GM21737 (cell line): ENCODE results near the gene GRIN1.

Experiments used
- ATAC-seq: cut with Tn5 transposase; IDR thresholded peaks from one replicate; pipeline ENCODE4 v1.9.1; 2021; ENCODE audit warnings: mild to moderate bottlenecking, moderate library complexity; ENCODE audit not compliant: unreplicated experiment

Gene GRIN1

DNA sequence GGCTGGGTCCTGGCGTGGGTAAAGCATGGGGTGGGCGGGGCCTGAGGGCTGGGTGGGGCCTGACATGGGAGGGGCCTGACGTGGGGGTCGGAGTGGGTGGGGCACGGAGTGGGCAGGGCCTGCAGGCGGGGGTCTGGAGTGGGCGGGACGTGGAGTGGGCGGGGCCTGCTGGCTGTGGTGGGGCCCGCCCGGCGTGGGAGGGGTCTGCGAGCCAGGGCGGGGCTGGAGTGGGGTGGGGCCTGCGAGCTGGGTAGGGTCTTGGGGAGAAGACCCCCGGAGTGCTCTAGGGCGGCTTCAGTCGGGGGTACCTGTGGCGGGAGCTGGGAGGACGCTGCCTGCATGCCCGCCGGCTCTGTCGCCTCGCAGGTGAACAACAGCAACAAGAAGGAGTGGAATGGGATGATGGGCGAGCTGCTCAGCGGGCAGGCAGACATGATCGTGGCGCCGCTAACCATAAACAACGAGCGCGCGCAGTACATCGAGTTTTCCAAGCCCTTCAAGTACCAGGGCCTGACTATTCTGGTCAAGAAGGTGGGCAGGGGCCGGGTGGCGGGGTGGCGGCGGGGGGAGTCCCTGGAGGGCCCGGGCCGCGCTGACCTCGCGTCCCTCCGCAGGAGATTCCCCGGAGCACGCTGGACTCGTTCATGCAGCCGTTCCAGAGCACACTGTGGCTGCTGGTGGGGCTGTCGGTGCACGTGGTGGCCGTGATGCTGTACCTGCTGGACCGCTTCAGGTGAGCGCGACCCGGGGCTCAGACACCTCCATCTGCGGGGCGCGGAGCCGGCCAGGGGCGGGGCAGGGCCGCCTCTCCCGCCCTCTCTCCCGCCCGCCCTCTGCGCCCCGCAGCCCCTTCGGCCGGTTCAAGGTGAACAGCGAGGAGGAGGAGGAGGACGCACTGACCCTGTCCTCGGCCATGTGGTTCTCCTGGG lies 22.9 kb downstream of the GRIN1 start:
- no peak for ATAC-seq

DNA sequence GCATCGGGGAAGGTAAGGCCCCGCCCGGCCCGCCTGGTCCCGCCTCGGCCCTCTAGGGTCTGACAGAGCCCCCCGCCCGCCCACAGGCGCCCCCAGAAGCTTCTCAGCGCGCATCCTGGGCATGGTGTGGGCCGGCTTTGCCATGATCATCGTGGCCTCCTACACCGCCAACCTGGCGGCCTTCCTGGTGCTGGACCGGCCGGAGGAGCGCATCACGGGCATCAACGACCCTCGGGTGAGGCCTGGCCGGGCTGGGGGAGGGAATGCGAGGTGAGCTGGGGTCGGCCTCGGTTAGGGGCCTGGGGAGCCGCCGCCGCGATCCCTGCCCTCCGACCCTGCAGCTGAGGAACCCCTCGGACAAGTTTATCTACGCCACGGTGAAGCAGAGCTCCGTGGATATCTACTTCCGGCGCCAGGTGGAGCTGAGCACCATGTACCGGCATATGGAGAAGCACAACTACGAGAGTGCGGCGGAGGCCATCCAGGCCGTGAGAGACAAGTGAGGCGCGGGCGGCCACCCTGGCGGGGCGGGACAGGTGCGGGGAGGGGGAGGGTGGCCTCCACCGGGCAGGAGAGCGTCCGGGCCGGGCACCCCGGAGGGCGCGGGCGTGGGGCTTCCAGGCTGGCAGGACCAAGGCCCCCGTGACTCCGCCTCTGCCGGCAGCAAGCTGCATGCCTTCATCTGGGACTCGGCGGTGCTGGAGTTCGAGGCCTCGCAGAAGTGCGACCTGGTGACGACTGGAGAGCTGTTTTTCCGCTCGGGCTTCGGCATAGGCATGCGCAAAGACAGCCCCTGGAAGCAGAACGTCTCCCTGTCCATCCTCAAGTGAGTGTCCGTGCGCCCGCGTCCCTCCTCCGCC lies 23.8 kb downstream of the GRIN1 start:
- ATAC-seq = no peak

DNA sequence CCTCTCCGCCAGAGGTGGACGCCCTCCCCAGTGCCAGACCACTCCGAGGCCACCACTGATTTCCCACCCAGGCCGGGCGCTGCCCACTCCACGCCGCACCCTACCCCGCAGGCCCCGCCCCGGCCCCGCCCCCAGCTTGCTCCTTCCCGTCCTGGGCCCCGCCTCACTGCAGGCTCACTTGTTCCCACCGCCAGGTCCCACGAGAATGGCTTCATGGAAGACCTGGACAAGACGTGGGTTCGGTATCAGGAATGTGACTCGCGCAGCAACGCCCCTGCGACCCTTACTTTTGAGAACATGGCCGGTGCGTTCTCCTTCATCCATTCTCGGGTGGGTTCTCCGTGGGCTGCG lies 24.4 kb downstream of the GRIN1 start:
- no peak for ATAC-seq

DNA sequence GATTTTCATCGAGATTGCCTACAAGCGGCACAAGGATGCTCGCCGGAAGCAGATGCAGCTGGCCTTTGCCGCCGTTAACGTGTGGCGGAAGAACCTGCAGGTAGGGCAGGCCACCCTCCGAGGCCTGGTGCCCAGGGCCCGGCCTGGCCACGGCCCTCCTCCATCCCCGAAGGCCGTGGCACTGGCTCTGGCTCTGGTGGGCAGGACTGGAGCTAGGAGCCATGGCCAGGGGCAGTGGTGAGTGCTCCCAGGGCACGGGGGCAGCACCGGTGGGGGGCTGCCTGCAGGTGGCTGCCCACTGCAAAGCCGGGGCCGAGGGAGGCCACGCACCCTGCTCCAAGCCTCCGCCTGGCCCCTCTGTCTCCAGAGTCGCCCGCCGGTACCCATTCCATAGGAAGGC lies 24.9 kb downstream of the GRIN1 start:
- ATAC-seq = no peak

DNA sequence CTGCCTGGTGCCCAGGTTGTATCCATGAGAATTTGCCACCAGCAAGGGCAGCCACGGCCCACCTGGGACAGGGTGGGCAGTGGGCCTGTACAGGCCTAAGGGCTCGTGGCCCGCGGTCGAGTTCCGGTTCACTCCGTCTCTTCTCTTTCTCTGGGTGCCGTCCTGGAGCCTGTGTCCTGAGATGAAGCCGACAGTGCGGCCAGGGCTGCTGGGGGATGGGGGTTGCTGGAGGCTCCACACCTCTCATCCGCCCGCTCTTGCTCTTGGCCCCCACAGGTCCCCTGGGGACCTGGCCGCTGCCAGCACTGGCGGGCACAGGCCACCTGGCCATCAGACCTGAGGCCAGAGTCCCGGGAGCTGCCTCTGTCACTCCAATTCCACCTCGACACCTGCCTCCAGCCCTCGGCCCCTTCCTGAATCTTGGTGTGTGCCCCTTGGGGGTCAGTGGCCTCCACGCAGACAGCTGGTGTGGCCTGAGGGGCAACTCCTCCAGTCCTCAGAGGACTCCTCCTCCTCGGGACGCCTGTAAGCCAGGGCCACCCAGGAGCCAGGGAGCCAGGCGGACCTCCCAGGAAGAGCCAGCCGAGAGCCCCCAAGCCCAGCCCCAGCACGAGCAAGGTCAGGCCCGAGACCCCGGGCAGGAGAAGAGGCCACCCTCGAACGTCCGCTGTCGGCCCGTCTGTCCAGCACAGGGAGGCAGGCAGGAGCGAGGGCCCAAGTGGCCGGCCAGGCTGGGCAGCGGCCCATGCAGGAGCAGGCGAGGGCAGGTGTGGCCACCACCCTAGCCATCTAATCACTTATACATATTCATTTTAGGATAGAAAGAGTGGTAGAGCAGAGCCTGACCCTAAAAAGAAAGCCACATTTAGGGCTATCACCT lies 25.7 kb downstream of the GRIN1 start:
- ATAC-seq = no peak

GRCh38 chr9:137165250-137165836 lies 26.4 kb downstream of the GRIN1 start:
- ATAC-seq = no peak

DNA sequence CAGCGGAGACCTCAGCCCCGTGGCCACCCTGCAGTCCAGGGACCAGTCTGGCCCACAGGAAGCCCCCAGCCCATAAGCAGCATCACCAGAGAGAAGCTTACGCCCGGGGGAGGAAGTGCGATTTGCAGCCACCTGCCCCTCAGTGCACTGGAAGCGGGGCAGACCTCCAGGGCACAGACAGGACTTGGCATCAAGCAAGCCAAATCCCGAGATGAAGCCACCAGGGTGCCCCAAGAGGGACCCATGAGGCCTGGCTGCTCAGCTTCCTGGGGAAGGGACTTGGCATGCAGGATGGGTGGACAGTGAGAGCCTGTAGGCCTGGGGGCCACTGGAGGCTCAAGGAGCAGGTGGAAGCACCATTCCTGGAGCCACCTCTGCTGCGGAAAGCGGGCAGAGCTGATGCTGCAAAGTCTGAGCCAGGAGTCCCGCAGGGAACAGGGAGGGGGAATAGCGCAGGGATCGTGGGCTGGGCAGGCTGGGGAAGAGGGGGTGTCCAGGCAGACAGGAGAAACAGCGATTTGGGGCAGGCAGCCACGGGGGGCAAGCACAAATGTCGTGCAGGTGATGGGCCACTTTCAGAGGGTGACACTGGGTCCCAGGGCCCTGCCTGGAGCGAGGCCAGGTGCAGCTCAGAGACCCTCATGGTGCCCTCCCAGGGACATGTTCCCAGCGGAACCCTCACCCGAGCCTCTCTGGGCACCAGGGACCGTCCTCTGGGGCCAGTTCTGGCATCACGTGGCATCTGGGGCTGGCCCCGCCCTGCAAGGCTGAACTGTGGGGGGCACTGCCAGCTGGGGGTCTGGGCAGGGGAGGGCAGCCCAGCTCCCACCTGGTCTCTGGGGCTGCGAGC lies 27.7 kb downstream of the GRIN1 start:
- no peak for ATAC-seq

- no peak for ATAC-seq
These were observed 28.4 kb downstream of the GRIN1 start for GRCh38 chr9:137167277-137167746.

- no peak for ATAC-seq
These were observed 29.0 kb downstream of the GRIN1 start for GRCh38 chr9:137167747-137168572.

GRCh38 chr9:137168573-137168903 lies 29.6 kb downstream of the GRIN1 start:
- no peak for ATAC-seq

GRCh38 chr9:137168904-137169856 lies 30.2 kb downstream of the GRIN1 start:
- no peak for ATAC-seq

DNA sequence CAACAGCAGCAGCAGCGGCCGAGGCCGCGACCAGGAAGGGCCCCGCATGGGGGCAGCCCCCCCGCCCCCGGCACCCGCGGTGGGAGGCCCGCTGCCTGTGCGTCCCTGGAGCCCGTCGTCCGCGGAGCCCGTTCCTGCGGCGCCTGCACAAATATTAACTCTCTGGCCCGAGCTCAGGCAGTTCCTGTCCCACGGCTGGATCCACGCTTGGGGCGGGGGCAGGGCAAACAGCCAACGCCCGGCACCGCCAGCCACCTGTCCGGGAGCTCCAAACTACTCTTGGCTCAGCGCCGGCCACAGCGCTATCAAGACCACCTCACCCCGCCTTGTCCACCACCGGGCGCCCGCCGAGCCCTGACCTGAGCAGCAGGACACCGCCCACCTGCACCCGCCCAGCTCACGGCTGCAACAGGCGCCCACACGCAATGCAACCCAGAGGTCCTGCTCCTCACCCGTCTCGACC lies 31.0 kb downstream of the GRIN1 start, which contains the start of gene LRRC26:
TSS of gene LRRC26 (minus strand) at position 156 of the 463 bp plus-strand sequence. CDS start at position 48, 108 bp downstream.
- ATAC-seq = no peak

DNA sequence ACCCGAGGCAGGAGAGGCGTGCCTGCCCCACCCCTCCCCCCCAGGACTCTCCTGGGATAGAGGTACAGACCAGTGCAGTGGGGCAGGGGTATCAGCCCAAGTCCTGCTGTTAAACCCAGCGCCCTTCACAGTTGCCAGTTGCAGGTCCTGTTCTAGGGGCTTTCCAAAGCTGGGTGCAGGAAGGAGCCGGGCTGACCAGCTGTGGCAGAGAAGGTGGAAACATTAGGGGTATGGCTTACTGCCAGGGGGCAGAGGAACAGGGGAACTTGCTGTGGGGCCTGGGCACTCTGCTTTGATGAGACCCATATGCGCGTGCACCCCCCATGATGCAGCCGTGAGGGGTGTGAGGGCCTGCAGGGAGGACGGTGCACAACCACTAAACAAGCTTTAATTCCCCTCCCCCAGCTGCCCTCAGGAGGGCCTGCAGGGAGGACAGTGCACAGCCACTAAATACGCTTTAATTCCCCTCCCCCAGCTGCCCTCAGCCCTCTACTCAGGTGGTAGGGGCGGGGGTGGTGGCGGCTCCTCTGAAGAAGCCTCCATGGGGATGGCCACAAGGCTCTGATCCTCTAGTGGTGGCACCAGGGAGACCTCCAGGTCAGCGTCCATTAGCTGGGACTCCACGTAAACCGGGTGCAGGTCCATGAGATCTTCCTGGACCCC lies 31.7 kb downstream of the GRIN1 start:
- ATAC-seq = no peak

DNA sequence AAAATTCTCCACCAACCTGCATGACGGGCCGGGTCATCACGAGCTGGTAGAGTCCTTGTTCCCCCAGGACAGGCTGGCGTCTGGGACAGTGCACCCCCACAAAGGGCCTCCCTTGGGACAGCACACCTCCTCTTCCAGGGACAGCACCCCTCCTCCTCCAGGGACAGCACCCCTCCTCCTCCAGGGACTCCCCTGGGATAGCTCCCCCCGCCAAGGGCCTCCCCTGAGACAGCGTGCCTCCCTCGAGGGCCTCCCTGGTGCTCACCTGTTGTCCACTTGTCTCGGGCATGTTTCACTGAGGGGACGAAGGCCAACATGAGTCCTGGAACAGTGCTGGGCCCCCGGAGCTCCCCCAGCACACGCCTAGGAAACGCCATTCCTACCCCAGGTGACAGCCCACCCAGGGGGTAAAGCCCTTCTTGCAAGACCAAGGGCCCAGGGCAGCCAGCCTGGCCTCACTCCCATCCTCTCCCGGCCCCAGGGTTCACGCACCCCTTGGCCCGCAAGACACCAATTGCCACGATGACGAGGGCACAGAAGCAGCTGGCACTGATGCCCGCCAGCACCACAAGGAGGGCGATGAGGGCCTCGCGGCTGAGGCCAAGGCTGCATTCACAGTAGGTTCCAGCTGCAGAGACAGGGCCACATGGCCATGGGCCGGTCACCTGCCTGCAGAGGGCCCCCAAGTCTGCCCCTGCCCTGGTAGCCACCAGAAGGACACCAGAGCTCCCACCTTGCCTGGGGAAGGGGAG lies 32.4 kb downstream of the GRIN1 start:
- no peak for ATAC-seq

DNA sequence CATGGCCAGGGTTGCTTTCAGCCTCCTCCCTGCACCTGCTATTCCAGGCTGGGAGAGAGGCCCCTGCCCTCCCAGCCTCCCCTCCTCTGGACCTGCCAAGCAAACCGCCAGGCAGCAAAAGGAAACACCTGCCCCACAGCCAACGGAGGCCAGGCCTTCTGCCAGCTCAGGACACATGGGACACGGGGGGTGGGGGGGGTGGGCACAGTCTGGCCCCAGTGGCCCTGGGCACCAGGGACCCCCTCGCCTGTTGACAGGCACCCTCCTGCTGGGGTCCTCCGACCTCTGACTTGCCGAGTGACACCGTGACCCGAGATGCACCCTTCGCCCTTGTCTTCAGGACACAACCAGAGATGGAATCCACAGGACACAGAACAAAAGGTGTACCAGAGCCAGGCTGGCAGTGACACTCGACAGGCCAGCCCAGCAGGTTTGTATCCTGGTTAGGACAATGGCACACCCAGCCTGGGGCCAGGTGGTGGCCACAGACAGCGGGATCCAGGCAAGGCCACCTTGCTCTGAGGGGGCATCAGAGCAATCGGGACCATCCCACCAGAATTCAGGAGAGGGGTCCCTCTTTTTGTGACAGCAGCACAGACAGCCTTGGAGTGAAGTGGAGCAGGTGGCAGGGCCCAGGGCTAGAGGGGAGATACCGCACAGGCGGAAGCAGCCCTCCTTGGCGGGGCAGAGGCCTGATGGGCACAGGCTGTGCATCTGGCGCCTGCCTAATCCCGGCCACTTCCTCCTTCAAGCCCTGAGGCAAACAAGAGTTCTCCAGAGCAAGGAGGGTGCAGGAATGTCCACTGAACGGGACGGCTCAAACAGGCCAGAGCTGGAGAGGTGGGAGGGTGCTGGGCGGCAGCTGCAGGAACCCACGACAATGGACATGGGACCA lies 34.2 kb downstream of the GRIN1 start:
- no peak for ATAC-seq
